HEK293 (cell line): ENCODE results near the gene MTCH1.

ENCODE experiments used
- CTCF ChIA-PET: fragments of 350-600 bp; formaldehyde crosslinking; extraction: SDS; loops from one replicate; lab custom pipeline; 2021; ENCODE audit warnings: antibody characterized with exemption; lab: Yijun Ruan, JAX
- POLR2A ChIA-PET: fragments of 300-600 bp; formaldehyde crosslinking; extraction: SDS; loops from one replicate; lab custom pipeline; 2020; ENCODE audit warnings: antibody characterized with exemption, inconsistent platforms; lab: Yijun Ruan, JAX
- H3K27ac ChIP-seq: fragments of 200-500 bp; sonication (Bioruptor generic); 2 replicates; pipeline ENCODE4 v1.5.1; 2014; ENCODE audit warnings: low read depth, low read length, control low read depth, inconsistent platforms; ENCODE audit errors: extremely low read depth
- H3K36me3 ChIP-seq, 2 experiments: fragments of 200-500 bp in 1 of 2; sonication (Bioruptor generic) in 1 of 2; 1 replicate in 1 of 2; 2 replicates in 1 of 2; pipeline ENCODE4 v1.5.1; 2014 to 2017; ENCODE audit warnings: inconsistent platforms in 2 of 2, low read length in 2 of 2; ENCODE audit not compliant: control insufficient read depth in 2 of 2, insufficient read depth in 1 of 2
- H3K4me1 ChIP-seq: fragments of 200-500 bp; sonication (Bioruptor generic); 2 replicates; pipeline ENCODE4 v1.5.1; 2014; ENCODE audit warnings: mild to moderate bottlenecking, low read length, inconsistent platforms; ENCODE audit not compliant: control insufficient read depth, insufficient read depth
- H3K4me3 ChIP-seq: 2 replicates; pipeline ENCODE4 v1.5.1; 2011; ENCODE audit warnings: low read depth, mild to moderate bottlenecking, control low read depth, low read length, moderate library complexity
- H3K9me3 ChIP-seq: fragments of 200-500 bp; sonication (Bioruptor generic); 2 replicates; pipeline ENCODE4 v1.5.1; 2014; ENCODE audit warnings: low read depth, low read length, inconsistent platforms; ENCODE audit not compliant: control insufficient read depth, insufficient read depth
- FEZF1 ChIP-seq: fragments of 450-650 bp; formaldehyde crosslinking; IDR thresholded peaks from 2 replicates; pipeline ENCODE4 v1.5.1; 2016; ENCODE audit warnings: missing biosample characterization, missing genetic modification characterization
- KLF10 ChIP-seq: fragments of 450-650 bp; IDR thresholded peaks from 2 replicates; pipeline ENCODE4 v1.5.1; 2018; ENCODE audit warnings: missing biosample characterization, mild to moderate bottlenecking, missing genetic modification characterization
- PRDM6 ChIP-seq: fragments of 450-650 bp; formaldehyde crosslinking; IDR thresholded peaks from 2 replicates; pipeline ENCODE4 v1.5.1; 2017; ENCODE audit warnings: missing biosample characterization, missing genetic modification characterization
- WT1 ChIP-seq: fragments of 450-650 bp; formaldehyde crosslinking; IDR thresholded peaks from 2 replicates; pipeline ENCODE4 v1.5.1; 2016; ENCODE audit warnings: missing biosample characterization, missing genetic modification characterization
- ZBTB44 ChIP-seq: fragments of 450-650 bp; IDR thresholded peaks from 2 replicates; pipeline ENCODE4 v1.5.1; 2018; ENCODE audit warnings: missing biosample characterization, mild to moderate bottlenecking, missing genetic modification characterization
- ZBTB48 ChIP-seq: fragments of 450-650 bp; formaldehyde crosslinking; IDR thresholded peaks from 2 replicates; pipeline ENCODE4 v1.5.1; 2016; ENCODE audit warnings: missing biosample characterization, missing genetic modification characterization
- ZBTB8A ChIP-seq: fragments of 450-650 bp; formaldehyde crosslinking; IDR thresholded peaks from 2 replicates; pipeline ENCODE4 v1.5.1; 2016; ENCODE audit warnings: missing biosample characterization, missing genetic modification characterization
- ZFP41 ChIP-seq: fragments of 450-650 bp; formaldehyde crosslinking; IDR thresholded peaks from 2 replicates; pipeline ENCODE4 v1.5.1; 2016; ENCODE audit warnings: missing biosample characterization, missing genetic modification characterization, borderline replicate concordance
- ZNF140 ChIP-seq: fragments of 450-650 bp; formaldehyde crosslinking; IDR thresholded peaks from 2 replicates; pipeline ENCODE4 v1.5.1; 2016; ENCODE audit warnings: missing biosample characterization, missing genetic modification characterization
- ZNF157 ChIP-seq: fragments of 450-650 bp; formaldehyde crosslinking; IDR thresholded peaks from 2 replicates; pipeline ENCODE4 v1.5.1; 2016; ENCODE audit warnings: missing biosample characterization, missing genetic modification characterization
- ZNF169 ChIP-seq: fragments of 450-650 bp; formaldehyde crosslinking; IDR thresholded peaks from 2 replicates; pipeline ENCODE4 v1.5.1; 2016; ENCODE audit warnings: missing biosample characterization, missing genetic modification characterization
- ZNF202 ChIP-seq: fragments of 450-650 bp; formaldehyde crosslinking; IDR thresholded peaks from 2 replicates; pipeline ENCODE4 v1.5.1; 2016; ENCODE audit warnings: missing biosample characterization, missing genetic modification characterization, borderline replicate concordance
- ZNF24 ChIP-seq: fragments of 450-650 bp; formaldehyde crosslinking; IDR thresholded peaks from 2 replicates; pipeline ENCODE4 v1.5.1; 2016; ENCODE audit warnings: missing biosample characterization, missing genetic modification characterization
- ZNF398 ChIP-seq: fragments of 450-650 bp; formaldehyde crosslinking; IDR thresholded peaks from 2 replicates; pipeline ENCODE4 v1.5.1; 2017; ENCODE audit warnings: missing biosample characterization, missing genetic modification characterization
- ZNF501 ChIP-seq: fragments of 450-650 bp; formaldehyde crosslinking; IDR thresholded peaks from 2 replicates; pipeline ENCODE4 v1.5.1; 2016; ENCODE audit warnings: missing biosample characterization, missing genetic modification characterization
- ZNF623 ChIP-seq: fragments of 450-650 bp; formaldehyde crosslinking; IDR thresholded peaks from 2 replicates; pipeline ENCODE4 v1.5.1; 2016; ENCODE audit warnings: missing biosample characterization, missing genetic modification characterization
- ZNF701 ChIP-seq: fragments of 450-650 bp; formaldehyde crosslinking; IDR thresholded peaks from 2 replicates; pipeline ENCODE4 v1.5.1; 2016; ENCODE audit warnings: missing biosample characterization, missing genetic modification characterization
- ZNF76 ChIP-seq: fragments of 450-650 bp; formaldehyde crosslinking; IDR thresholded peaks from 2 replicates; pipeline ENCODE4; 2016; ENCODE audit warnings: low read depth, missing biosample characterization, missing genetic modification characterization, borderline replicate concordance
- ZSCAN5A ChIP-seq: fragments of 450-650 bp; formaldehyde crosslinking; IDR thresholded peaks from 2 replicates; pipeline ENCODE4 v1.5.1; 2016; ENCODE audit warnings: missing biosample characterization, missing genetic modification characterization
- TF ChIP-seq, protein P1 (sequence below): fragments of 450-650 bp; formaldehyde crosslinking; IDR thresholded peaks from 2 replicates; pipeline ENCODE4 v1.5.1; 2016; ENCODE audit warnings: missing biosample characterization, missing genetic modification characterization
- TF ChIP-seq, protein P2 (sequence below): fragments of 450-650 bp; formaldehyde crosslinking; IDR thresholded peaks from 2 replicates; pipeline ENCODE4 v1.5.1; 2017; ENCODE audit warnings: missing biosample characterization, missing genetic modification characterization
- TF ChIP-seq, protein P3 (sequence below): sonication (generic); formaldehyde crosslinking; IDR thresholded peaks from 2 replicates; pipeline ENCODE4 v1.8.1; 2022; ENCODE audit warnings: mild to moderate bottlenecking, moderate library complexity, missing genetic modification reagents

MTCH1 gene

GRCh38 chr6:36924131-36924530 is 61.9 kb downstream of the MTCH1 start (continued):
- no peak for TF ChIP-seq ZNF398 (tag by site-specific recombination)
- no peak for TF ChIP-seq ZBTB44 (tag by site-specific recombination)
- TF ChIP-seq, protein P1, sequence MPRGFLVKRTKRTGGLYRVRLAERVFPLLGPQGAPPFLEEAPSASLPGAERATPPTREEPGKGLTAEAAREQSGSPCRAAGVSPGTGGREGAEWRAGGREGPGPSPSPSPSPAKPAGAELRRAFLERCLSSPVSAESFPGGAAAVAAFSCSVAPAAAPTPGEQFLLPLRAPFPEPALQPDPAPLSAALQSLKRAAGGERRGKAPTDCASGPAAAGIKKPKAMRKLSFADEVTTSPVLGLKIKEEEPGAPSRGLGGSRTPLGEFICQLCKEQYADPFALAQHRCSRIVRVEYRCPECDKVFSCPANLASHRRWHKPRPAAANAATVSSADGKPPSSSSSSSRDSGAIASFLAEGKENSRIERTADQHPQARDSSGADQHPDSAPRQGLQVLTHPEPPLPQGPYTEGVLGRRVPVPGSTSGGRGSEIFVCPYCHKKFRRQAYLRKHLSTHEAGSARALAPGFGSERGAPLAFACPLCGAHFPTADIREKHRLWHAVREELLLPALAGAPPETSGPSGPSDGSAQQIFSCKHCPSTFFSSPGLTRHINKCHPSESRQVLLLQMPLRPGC (tag by site-specific recombination), result no peak
- TF ChIP-seq, protein P2, sequence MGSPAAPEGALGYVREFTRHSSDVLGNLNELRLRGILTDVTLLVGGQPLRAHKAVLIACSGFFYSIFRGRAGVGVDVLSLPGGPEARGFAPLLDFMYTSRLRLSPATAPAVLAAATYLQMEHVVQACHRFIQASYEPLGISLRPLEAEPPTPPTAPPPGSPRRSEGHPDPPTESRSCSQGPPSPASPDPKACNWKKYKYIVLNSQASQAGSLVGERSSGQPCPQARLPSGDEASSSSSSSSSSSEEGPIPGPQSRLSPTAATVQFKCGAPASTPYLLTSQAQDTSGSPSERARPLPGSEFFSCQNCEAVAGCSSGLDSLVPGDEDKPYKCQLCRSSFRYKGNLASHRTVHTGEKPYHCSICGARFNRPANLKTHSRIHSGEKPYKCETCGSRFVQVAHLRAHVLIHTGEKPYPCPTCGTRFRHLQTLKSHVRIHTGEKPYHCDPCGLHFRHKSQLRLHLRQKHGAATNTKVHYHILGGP (tag by site-specific recombination), result no peak
- TF ChIP-seq ZNF157 (tag by site-specific recombination), result no peak
- no peak for TF ChIP-seq WT1
- no peak for TF ChIP-seq PRDM6 (tag by site-specific recombination)

- Histone ChIP-seq H3K4me1 (no peaks in the 10 kb centered on the region), H3K9me3 (no peaks in the 10 kb centered on the region), H3K4me3 (no peak overlapping the region), H3K36me3 (peaks cover 0 to 86% of the 10 kb centered on the region in 2 experiments; a peak in 2 of 3 replicates), H3K27ac (no peak overlapping the region)
- no peak for TF ChIP-seq ZNF701 (tag by site-specific recombination)
- ChIA-PET CTCF (no interaction called here), POLR2A (no interaction called here)
Observed at GRCh38 chr6:36920546-36920945, 65.5 kb downstream of the MTCH1 start.

DNA sequence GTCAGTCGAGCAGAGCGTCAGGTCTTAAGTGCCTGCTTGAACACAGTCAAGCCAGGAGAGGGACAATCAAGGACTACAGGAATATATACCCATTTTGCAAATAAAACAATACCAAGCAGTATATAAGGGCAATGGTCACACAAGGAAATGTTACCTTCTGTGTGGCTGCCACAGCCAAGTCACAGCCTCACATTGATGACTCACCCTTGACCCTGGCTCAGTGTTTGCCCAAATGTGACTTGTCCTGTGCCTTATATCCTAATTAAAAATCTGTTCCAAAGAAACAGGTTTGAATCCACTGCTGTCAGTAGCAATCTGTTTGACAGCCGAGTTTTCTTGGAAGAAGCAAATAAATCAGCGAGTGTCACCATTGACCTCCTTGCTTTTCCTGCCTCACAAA is 65.9 kb downstream of the MTCH1 start:
- ChIA-PET POLR2A (no interaction called here), CTCF (no interaction called here)
- TF ChIP-seq ZFP41 (no peak), ZNF202 (tag by site-specific recombination) (no peak), ZNF140 (tag by site-specific recombination) (no peak), ZNF501 (no peak), FEZF1 (no peak), ZNF24 (tag by site-specific recombination) (no peak), KLF10 (tag by site-specific recombination) (no peak), ZBTB48 (tag by site-specific recombination) (no peak), ZSCAN5A (tag by site-specific recombination) (no peak), ZNF76 (no peak), ZNF169 (tag by site-specific recombination) (no peak), ZNF157 (tag by site-specific recombination) (no peak), ZBTB8A (tag by site-specific recombination) (no peak), ZNF623 (tag by site-specific recombination) (no peak)
- TF ChIP-seq, protein P3, sequence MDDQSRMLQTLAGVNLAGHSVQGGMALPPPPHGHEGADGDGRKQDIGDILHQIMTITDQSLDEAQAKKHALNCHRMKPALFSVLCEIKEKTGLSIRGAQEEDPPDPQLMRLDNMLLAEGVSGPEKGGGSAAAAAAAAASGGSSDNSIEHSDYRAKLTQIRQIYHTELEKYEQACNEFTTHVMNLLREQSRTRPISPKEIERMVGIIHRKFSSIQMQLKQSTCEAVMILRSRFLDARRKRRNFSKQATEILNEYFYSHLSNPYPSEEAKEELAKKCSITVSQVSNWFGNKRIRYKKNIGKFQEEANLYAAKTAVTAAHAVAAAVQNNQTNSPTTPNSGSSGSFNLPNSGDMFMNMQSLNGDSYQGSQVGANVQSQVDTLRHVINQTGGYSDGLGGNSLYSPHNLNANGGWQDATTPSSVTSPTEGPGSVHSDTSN (CRISPR knock-in tag), result no peak
- Histone ChIP-seq H3K9me3 (no peaks in the 10 kb centered on the region), H3K27ac (no peak overlapping the region), H3K36me3 (peaks cover 0 to 84% of the 10 kb centered on the region in 2 experiments; a peak in 2 of 3 replicates), H3K4me1 (no peaks in the 10 kb centered on the region), H3K4me3 (no peak overlapping the region)
